OCI-LY7 (cell line): ENCODE results near the gene C2CD3.

Source experiments
- CTCF ChIP-seq: fragments of 200-600 bp; sonication (generic); conservative IDR thresholded peaks from 2 replicates; pipeline ENCODE4 v1.5.1; 2014; ENCODE audit warnings: mild to moderate bottlenecking, antibody characterized with exemption, low read length, moderate library complexity, mixed read lengths
- EZH2phosphoT487 ChIP-seq: fragments of 200-600 bp; sonication (generic); IDR thresholded peaks from 2 replicates; pipeline ENCODE4 v1.6.1; 2018; ENCODE audit warnings: low read depth, borderline replicate concordance, mild to moderate bottlenecking, mixed run types, antibody characterized with exemption, low read length, moderate library complexity, mixed read lengths

DNA sequence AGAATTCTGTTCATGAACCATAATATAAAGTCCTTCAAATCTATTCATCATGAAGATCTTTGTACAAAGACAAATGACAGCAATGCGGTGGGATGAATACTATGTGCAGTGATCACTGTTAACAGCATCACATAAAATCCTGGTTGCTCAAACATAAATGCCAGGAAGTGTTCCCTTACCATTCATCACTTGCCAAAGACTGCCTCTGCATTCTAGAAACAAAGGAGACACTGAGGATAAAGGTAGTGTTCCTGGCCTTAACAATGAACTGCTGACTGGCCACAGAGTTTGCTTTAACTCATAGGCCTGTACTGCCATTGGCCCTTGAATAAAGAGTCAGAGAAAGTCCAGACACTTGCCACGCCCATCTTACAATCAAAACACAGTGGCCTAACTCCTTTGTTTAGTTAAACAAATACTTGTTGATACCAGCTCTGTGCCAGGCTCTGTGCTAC is 29.5 kb downstream of the C2CD3 start:
- TF ChIP-seq CTCF: no peak
- TF ChIP-seq EZH2phosphoT487: no peak
